D721Med (cell line): Measurements from ENCODE around the gene ZNF316.

Source experiments
- DNase-seq: peaks from one replicate; pipeline ENCODE4 v3.0.0; 2011; ENCODE audit warnings: low spot score; ENCODE audit not compliant: insufficient read length
- FAIRE-seq: peaks from 2 replicates; lab custom pipeline; 2011; peaks lifted over from hg19 to GRCh38; lab: Jason Lieb, UNC
- CTCF ChIP-seq: IDR thresholded peaks from 2 replicates; pipeline ENCODE4 v1.5.1; 2012; ENCODE audit warnings: mild to moderate bottlenecking, control low read depth; ENCODE audit not compliant: insufficient read depth; ENCODE audit errors: missing control alignments

ZNF316 gene

GRCh38 chr7:6648066-6648814, 11.1 kb downstream of the ZNF316 start:
- TF ChIP-seq CTCF, result no peak
- FAIRE-seq (no peak), DNase-seq (no peak)

GRCh38 chr7:6648815-6649104, 11.6 kb downstream of the ZNF316 start:
- DNase-seq (no peak), FAIRE-seq (no peak)
- TF ChIP-seq CTCF, result no peak

DNA sequence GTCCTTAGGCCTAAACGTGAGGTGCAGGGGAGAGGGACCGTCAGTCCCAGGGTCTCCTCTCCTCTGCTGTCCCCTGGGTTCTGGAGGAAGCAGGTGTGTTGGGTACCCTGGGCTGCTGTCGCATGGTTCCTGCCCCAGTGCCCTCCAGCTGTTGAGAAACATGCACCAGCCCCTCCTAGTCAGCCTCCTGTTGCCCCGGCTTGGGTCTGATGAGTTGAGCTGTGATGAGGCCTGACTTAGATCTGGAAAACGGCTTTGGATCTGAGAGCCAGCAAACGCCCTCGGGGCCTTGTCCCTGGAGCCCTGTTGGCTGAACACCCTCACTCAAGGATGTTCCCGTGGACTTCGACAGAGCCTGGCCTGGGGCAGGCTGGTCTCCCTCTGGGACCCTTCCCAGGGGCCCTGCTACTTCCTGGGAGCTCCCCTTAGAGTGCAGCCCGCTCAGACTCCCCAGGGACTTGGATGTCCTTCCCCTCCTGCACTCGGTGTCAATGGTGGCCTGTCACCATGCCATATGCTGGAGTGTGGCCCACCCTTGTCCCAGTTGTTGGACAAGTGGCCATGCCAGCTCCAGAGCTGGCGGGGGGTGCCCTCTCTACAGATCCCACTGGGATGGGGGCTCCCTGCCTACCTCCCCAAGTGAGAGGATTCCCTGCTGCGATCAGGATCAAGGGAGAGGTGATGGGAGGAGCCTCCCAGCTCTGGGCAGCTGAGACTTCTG, 12.3 kb downstream of the ZNF316 start:
- no peak for FAIRE-seq
- no peak for TF ChIP-seq CTCF
- no peak for DNase-seq

GRCh38 chr7:6650086-6650485, 13.0 kb downstream of the ZNF316 start:
- FAIRE-seq (no peak), DNase-seq (peak; percentile 10)
- TF ChIP-seq CTCF, result no peak

GRCh38 chr7:6650521-6651011, 13.4 kb downstream of the ZNF316 start:
- DNase-seq (no peak), FAIRE-seq (no peak)
- no peak for TF ChIP-seq CTCF

GRCh38 chr7:6651851-6652445, 14.8 kb downstream of the ZNF316 start:
- DNase-seq, result peak; percentile 13
- FAIRE-seq, result no peak

More at GRCh38 chr7:6651851-6652445, 14.8 kb downstream of the ZNF316 start:
- TF ChIP-seq CTCF, result no peak
